ENCODE measurements around the gene CSTPP1. TPM values are rescaled to one million over a fixed set of nuclear protein-coding genes. Genes with fewer than 3 reads are reported as not detected.
"Not testable (repeated sequence)": the region's sequence is repeated elsewhere in the genome, so short reads cannot be mapped to it uniquely, and the experiment has no call there.

Gene CSTPP1
- total RNA-seq, 3 donors from 2014 or later (not counting 1 experiment from before 2014, with no cell fraction given): 16.2 to 17.8 (median 16.9) TPM

DNA sequence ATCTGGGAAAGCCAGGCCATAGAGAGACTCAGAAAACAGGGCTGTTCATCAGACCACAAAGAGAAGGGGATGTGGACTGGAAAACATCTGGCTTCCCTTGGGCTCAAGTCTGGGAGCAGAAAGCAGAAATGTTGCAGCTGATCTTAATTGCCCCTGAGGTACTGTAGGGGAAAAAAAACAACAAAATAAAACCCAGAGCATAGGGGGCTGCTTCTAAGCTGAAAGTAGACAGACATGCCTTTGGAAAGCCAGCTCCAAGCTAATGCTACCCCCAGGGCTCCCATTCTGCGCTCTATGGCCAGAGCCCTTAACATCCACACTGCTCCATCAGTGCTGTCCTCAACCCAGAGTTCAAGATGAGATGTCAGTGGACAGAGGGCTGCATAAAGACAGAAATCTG is 251.7 kb downstream of the CSTPP1 start:
- WGBS (ENCODE audit: insufficient coverage): 92% methylated on average over 1 of the region's 1 CpG
- no peaks in the 10 kb centered on the region for H3K9me3 ChIP-seq (ENCODE audit: control insufficient read depth, insufficient read depth, low read length)
- no peak for DNase-seq
- H3K36me3 ChIP-seq (ENCODE audit: control insufficient read depth, insufficient read depth, low read length): no peaks in the 10 kb centered on the region
- Mint-ChIP-seq H3K36me3 (no peaks in the 10 kb centered on the region), H3K27me3 (ENCODE audit: low read depth in 2 of 2) (peaks cover 7 to 12% of the 10 kb centered on the region in 2 donors), H3K4me3 (no peak overlapping the region), H3K4me1 (peaks cover 5 to 8% of the 10 kb centered on the region in 2 donors), H3K9me3 (no peaks in the 10 kb centered on the region), H3K27ac (no peak overlapping the region)
- ATAC-seq: no peak
- H3K4me3 ChIP-seq (ENCODE audit: low read length): no peak overlapping the region
- TF ChIP-seq CTCF (IDR thresholded peaks at IDR 0.05): no peak
- H3K27me3 ChIP-seq (ENCODE audit: control insufficient read depth, insufficient read depth, low read length): peaks cover 34% of the 10 kb centered on the region
- H3K27ac ChIP-seq (ENCODE audit: low read length): no peak overlapping the region
- intact Hi-C loops (cut with micrococcal nuclease): no loop called here
- peaks cover 19% of the 10 kb centered on the region for H3K4me1 ChIP-seq (ENCODE audit: control insufficient read depth, insufficient read depth, low read length)

GRCh38 chr11:47189100-47189834 is 252.7 kb downstream of the CSTPP1 start:
- no peak overlapping the region for H3K4me3 ChIP-seq (ENCODE audit: low read length)
- ATAC-seq: no peak
- intact Hi-C loops (cut with micrococcal nuclease): no loop called here
- peaks cover 7 to 10% of the 10 kb centered on the region in 2 donors for H3K27me3 Mint-ChIP-seq (ENCODE audit: low read depth in 2 of 2)
- peaks cover 31% of the 10 kb centered on the region for H3K27me3 ChIP-seq (ENCODE audit: control insufficient read depth, insufficient read depth, low read length)
- whole genome bisulfite sequencing (ENCODE audit: insufficient coverage): 91% methylated on average over 11 of the region's 11 CpGs
- H3K4me1 Mint-ChIP-seq: peaks cover 5 to 8% of the 10 kb centered on the region in 2 donors
- DNase-seq: no peak
- no peaks in the 10 kb centered on the region for H3K36me3 ChIP-seq (ENCODE audit: control insufficient read depth, insufficient read depth, low read length)
- H3K4me3 Mint-ChIP-seq: no peak overlapping the region
- H3K9me3 Mint-ChIP-seq: no peaks in the 10 kb centered on the region
- TF ChIP-seq CTCF (IDR thresholded peaks at IDR 0.05): no peak
- H3K36me3 Mint-ChIP-seq: no peaks in the 10 kb centered on the region
- H3K4me1 ChIP-seq (ENCODE audit: control insufficient read depth, insufficient read depth, low read length): peaks cover 19% of the 10 kb centered on the region
- H3K27ac Mint-ChIP-seq: no peak overlapping the region
- H3K27ac ChIP-seq (ENCODE audit: low read length): no peak overlapping the region
- H3K9me3 ChIP-seq (ENCODE audit: control insufficient read depth, insufficient read depth, low read length): no peaks in the 10 kb centered on the region

DNA sequence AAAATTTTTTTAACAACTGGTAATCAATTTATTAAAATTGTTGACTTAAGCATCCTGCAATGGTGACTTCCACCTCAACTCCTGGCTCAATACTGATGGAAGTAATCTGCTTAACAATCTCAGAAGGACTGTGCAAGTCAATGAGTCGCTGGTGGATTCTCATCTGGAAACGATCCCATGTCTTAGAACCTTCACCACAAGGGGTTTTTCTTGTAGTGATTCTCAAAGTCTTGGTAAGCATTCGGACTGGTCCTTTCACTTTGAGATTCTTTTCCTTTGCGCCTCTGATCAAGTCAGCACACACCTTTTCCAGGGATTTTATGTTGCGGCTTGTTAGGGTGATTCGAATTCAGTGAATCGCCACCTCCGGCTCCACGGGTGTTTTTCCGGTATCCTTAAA is 254.6 kb downstream of the CSTPP1 start:
- H3K4me1 Mint-ChIP-seq; intact Hi-C loops (cut with micrococcal nuclease); H3K27ac ChIP-seq (ENCODE audit: low read length); H3K36me3 ChIP-seq (ENCODE audit: control insufficient read depth, insufficient read depth, low read length); H3K4me3 ChIP-seq (ENCODE audit: low read length); DNase-seq; ATAC-seq; H3K36me3 Mint-ChIP-seq; H3K4me3 Mint-ChIP-seq; H3K9me3 Mint-ChIP-seq; H3K9me3 ChIP-seq (ENCODE audit: control insufficient read depth, insufficient read depth, low read length); H3K27ac Mint-ChIP-seq: not testable (repeated sequence)
- peaks cover 16% of the 10 kb centered on the region for H3K27me3 ChIP-seq (ENCODE audit: control insufficient read depth, insufficient read depth, low read length)
- H3K27me3 Mint-ChIP-seq (ENCODE audit: low read depth in 2 of 2): peaks cover 7 to 14% of the 10 kb centered on the region in 2 donors
- peaks cover 12% of the 10 kb centered on the region for H3K4me1 ChIP-seq (ENCODE audit: control insufficient read depth, insufficient read depth, low read length)
- 91% methylated on average over 10 of the region's 10 CpGs for WGBS (ENCODE audit: insufficient coverage)

DNA sequence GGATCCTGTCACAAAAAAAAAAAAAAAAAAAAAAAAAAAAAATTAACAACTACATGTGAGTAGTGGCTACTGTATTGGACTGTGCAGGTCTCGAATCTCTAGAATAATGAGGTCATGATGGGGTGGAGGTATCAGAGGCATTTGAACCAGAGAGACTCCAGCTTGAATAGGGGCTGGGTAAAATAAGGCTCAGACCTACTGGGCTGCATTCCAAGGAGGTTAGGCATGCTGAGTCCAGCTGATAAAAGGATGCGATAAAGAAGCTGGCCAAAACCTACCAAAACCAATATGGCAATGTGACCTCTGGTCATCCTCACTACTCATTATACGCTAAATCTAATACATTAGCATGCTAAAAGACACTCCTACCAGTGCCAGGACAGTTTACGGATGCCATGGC is 255.6 kb downstream of the CSTPP1 start:
- Mint-ChIP-seq H3K4me1 (peaks cover 2% of the 10 kb centered on the region in 2 donors), H3K36me3 (no peaks in the 10 kb centered on the region), H3K4me3 (no peak overlapping the region), H3K27me3 (ENCODE audit: low read depth in 2 of 2) (peaks cover 7 to 14% of the 10 kb centered on the region in 2 donors), H3K9me3 (no peaks in the 10 kb centered on the region), H3K27ac (no peak overlapping the region)
- no peak for TF ChIP-seq CTCF (IDR thresholded peaks at IDR 0.05)
- 91% methylated on average over 4 of the region's 4 CpGs for WGBS (ENCODE audit: insufficient coverage)
- ATAC-seq (no peak), DNase-seq (no peak)
- peaks cover 9% of the 10 kb centered on the region for H3K27me3 ChIP-seq (ENCODE audit: control insufficient read depth, insufficient read depth, low read length)
- peaks cover 4% of the 10 kb centered on the region for H3K4me1 ChIP-seq (ENCODE audit: control insufficient read depth, insufficient read depth, low read length)
- intact Hi-C loops (cut with micrococcal nuclease): no loop called here
- H3K4me3 ChIP-seq (ENCODE audit: low read length): no peak overlapping the region
- no peaks in the 10 kb centered on the region for H3K9me3 ChIP-seq (ENCODE audit: control insufficient read depth, insufficient read depth, low read length)
- H3K27ac ChIP-seq (ENCODE audit: low read length): no peak overlapping the region
- H3K36me3 ChIP-seq (ENCODE audit: control insufficient read depth, insufficient read depth, low read length): no peaks in the 10 kb centered on the region

GRCh38 chr11:47198161-47198560 is 261.6 kb downstream of the CSTPP1 start:
- DNase-seq, H3K4me1 Mint-ChIP-seq: not testable (repeated sequence)

More at GRCh38 chr11:47198161-47198560, 261.6 kb downstream of the CSTPP1 start:
- H3K27me3 ChIP-seq (ENCODE audit: control insufficient read depth, insufficient read depth, low read length); H3K27ac Mint-ChIP-seq; H3K4me3 Mint-ChIP-seq; H3K36me3 Mint-ChIP-seq; H3K27ac ChIP-seq (ENCODE audit: low read length); H3K4me3 ChIP-seq (ENCODE audit: low read length); intact Hi-C loops (cut with micrococcal nuclease); H3K36me3 ChIP-seq (ENCODE audit: control insufficient read depth, insufficient read depth, low read length); ATAC-seq; H3K9me3 ChIP-seq (ENCODE audit: control insufficient read depth, insufficient read depth, low read length); H3K9me3 Mint-ChIP-seq; H3K4me1 ChIP-seq (ENCODE audit: control insufficient read depth, insufficient read depth, low read length): not testable (repeated sequence)
- peaks cover 0 to 12% of the 10 kb centered on the region in 2 donors for H3K27me3 Mint-ChIP-seq (ENCODE audit: low read depth in 2 of 2)
- 89% methylated on average over 9 of the region's 9 CpGs for WGBS (ENCODE audit: insufficient coverage)
